A549 (cell line): Measurements from ENCODE around the gene CTNNA3. TPM values are rescaled to one million over a fixed set of nuclear protein-coding genes. Genes with fewer than 3 reads are reported as not detected.

Source experiments
- ATAC-seq, 2 experiments: fragments of 200-7000 bp in 1 of 2; fragments of >200 bp in 1 of 2; cut with Nextera tagmentation in 1 of 2; cut with Tn5 transposase in 1 of 2; 3 replicates each; pipeline versions ENCODE4 v1.8.0 to v1.9.1; 2018 to 2020; ENCODE audit warnings: mild to moderate bottlenecking in 1 of 2, moderate library complexity in 1 of 2
- CTCF ChIA-PET: fragments of 300-600 bp; sonication (Branson Sonifier 250); formaldehyde crosslinking; extraction: SDS; loops from one replicate; lab custom pipeline; 2021; ENCODE audit warnings: antibody characterized with exemption, inconsistent platforms; lab: Yijun Ruan, JAX
- POLR2A ChIA-PET: fragments of 350-600 bp; formaldehyde crosslinking; extraction: SDS; loops from one replicate; lab custom pipeline; 2021; ENCODE audit warnings: antibody characterized with exemption, inconsistent platforms; lab: Yijun Ruan, JAX
- DNase-seq, 2 experiments: peaks; one replicate each; pipeline versions ENCODE4 v3.0.0 to v3.0.0-alpha.2; 2011 to 2016; ENCODE audit warnings: low read depth in 1 of 2, low spot score in 1 of 2
- FAIRE-seq: peaks from 2 replicates; lab custom pipeline; 2011; peaks lifted over from hg19 to GRCh38; lab: Jason Lieb, UNC
- H3K27ac ChIP-seq, 2 experiments: fragments of >200 bp; sonication (Bioruptor Twin); formaldehyde crosslinking; 3 replicates each; pipeline ENCODE4 v1.5.1; 2016 to 2017
- H3K4me1 ChIP-seq: fragments of >200 bp; sonication (Bioruptor Twin); formaldehyde crosslinking; 3 replicates; pipeline ENCODE4 v1.6.1; 2016
- H3K4me2 ChIP-seq: fragments of >200 bp; sonication (Bioruptor Twin); formaldehyde crosslinking; 3 replicates; pipeline ENCODE4 v1.6.1; 2016
- H3K4me3 ChIP-seq: fragments of >200 bp; sonication (Bioruptor Twin); formaldehyde crosslinking; 3 replicates; pipeline ENCODE4 v1.5.1; 2016
- H3K9me3 ChIP-seq: fragments of >200 bp; sonication (Bioruptor Twin); formaldehyde crosslinking; 3 replicates; pipeline ENCODE4 v1.6.1; 2016
- ATOH8 ChIP-seq: fragments of 250-450 bp; sonication (Bioruptor Pico); IDR thresholded peaks from 2 replicates; pipeline ENCODE4 v1.5.0; 2020; ENCODE audit warnings: low read depth, mild to moderate bottlenecking, moderate library complexity
- CBX8 ChIP-seq: fragments of 200-600 bp; sonication (generic); IDR thresholded peaks from 2 replicates; pipeline ENCODE4 v1.6.1; 2016
- CHD4 ChIP-seq: fragments of 200-600 bp; sonication (generic); IDR thresholded peaks from 2 replicates; pipeline ENCODE4 v1.6.1; 2016; ENCODE audit warnings: antibody characterized with exemption, mild to moderate bottlenecking, borderline replicate concordance
- CTCF ChIP-seq: fragments of >200 bp; sonication (Bioruptor Twin); formaldehyde crosslinking; IDR thresholded peaks from 3 replicates; pipeline ENCODE4 v1.5.1; 2016
- E2F6 ChIP-seq: IDR thresholded peaks from 2 replicates; pipeline ENCODE4 v1.6.1; 2012; ENCODE audit warnings: low read depth, borderline replicate concordance
- EHF ChIP-seq: fragments of 250-450 bp; sonication (Bioruptor Pico); IDR thresholded peaks from 2 replicates; pipeline ENCODE4 v1.5.0; 2020; ENCODE audit warnings: mild to moderate bottlenecking
- ELK1 ChIP-seq: fragments of 150-350 bp; IDR thresholded peaks from 2 replicates; pipeline ENCODE4 v1.6.1; 2014; ENCODE audit warnings: low read depth, mild to moderate bottlenecking, low read length
- FOSB ChIP-seq: fragments of 250-450 bp; sonication (Bioruptor Pico); IDR thresholded peaks from 2 replicates; pipeline ENCODE4 v1.5.0; 2020; ENCODE audit warnings: mild to moderate bottlenecking, moderate library complexity
- FOSL2 ChIP-seq, 2 experiments: fragments of 450-650 bp in 1 of 2; fragments of >200 bp in 1 of 2; sonication (Bioruptor Twin) in 1 of 2; formaldehyde crosslinking; IDR thresholded peaks; 2 replicates each; pipeline versions ENCODE4 v1.5.0 to v1.6.1; 2016 to 2020; ENCODE audit warnings: mild to moderate bottlenecking in 1 of 2, moderate library complexity in 1 of 2
- HMGXB4 ChIP-seq: fragments of 250-450 bp; sonication (Bioruptor Pico); IDR thresholded peaks from 2 replicates; pipeline ENCODE4 v1.5.0; 2021; ENCODE audit warnings: mild to moderate bottlenecking, moderate library complexity, borderline replicate concordance
- JUNB ChIP-seq: fragments of >200 bp; sonication (Bioruptor Twin); formaldehyde crosslinking; IDR thresholded peaks from 2 replicates; pipeline ENCODE4 v1.6.1; 2016
- MAFK ChIP-seq: fragments of 450-650 bp; IDR thresholded peaks from 2 replicates; pipeline ENCODE4 v1.6.1; 2014; ENCODE audit not compliant: partially characterized antibody
- MAX ChIP-seq: IDR thresholded peaks from 2 replicates; pipeline ENCODE4 v1.6.1; 2012
- NFE2L2 ChIP-seq: fragments of 150-350 bp; conservative IDR thresholded peaks from 2 replicates; pipeline ENCODE4 v1.6.1; 2014; ENCODE audit warnings: low read length
- NR3C1 ChIP-seq: fragments of >200 bp; sonication (Bioruptor Twin); formaldehyde crosslinking; IDR thresholded peaks from 3 replicates; pipeline ENCODE4 v1.6.1; 2017
- PBX3 ChIP-seq: IDR thresholded peaks from 2 replicates; pipeline ENCODE4 v1.6.1; 2012
- PHF8 ChIP-seq: fragments of 200-600 bp; sonication (generic); IDR thresholded peaks from 2 replicates; pipeline ENCODE4 v1.6.1; 2016; ENCODE audit warnings: low read depth, mild to moderate bottlenecking, antibody characterized with exemption, moderate library complexity, borderline replicate concordance
- POLR2AphosphoS2 ChIP-seq: conservative IDR thresholded peaks from 2 replicates; pipeline ENCODE4 v1.6.1; 2012; ENCODE audit warnings: low read length, improper control_type of control experiment, inconsistent platforms
- RAD21 ChIP-seq, 2 experiments: fragments of >200 bp in 1 of 2; sonication (Bioruptor Twin) in 1 of 2; formaldehyde crosslinking in 1 of 2; IDR thresholded peaks in 1 of 2; conservative IDR thresholded peaks in 1 of 2; 2 replicates in 1 of 2; 3 replicates in 1 of 2; pipeline ENCODE4 v1.6.1; 2012 to 2018; ENCODE audit warnings: inconsistent platforms in 1 of 2
- RARB ChIP-seq: fragments of 250-450 bp; sonication (Bioruptor Pico); IDR thresholded peaks from 2 replicates; pipeline ENCODE4 v1.8.0; 2021; ENCODE audit warnings: mild to moderate bottlenecking, moderate library complexity
- RNF2 ChIP-seq: fragments of 200-600 bp; sonication (generic); IDR thresholded peaks from 2 replicates; pipeline ENCODE4 v1.6.1; 2016; ENCODE audit warnings: low read depth, mild to moderate bottlenecking, antibody characterized with exemption, moderate library complexity, borderline replicate concordance
- TFCP2L1 ChIP-seq: fragments of 250-450 bp; sonication (Bioruptor Pico); IDR thresholded peaks from 2 replicates; pipeline ENCODE4 v1.5.0; 2021; ENCODE audit warnings: mild to moderate bottlenecking
- USF2 ChIP-seq: fragments of 450-650 bp; IDR thresholded peaks from 2 replicates; pipeline ENCODE4 v1.6.1; 2014; ENCODE audit warnings: antibody characterized with exemption
- ZSCAN20 ChIP-seq: fragments of 250-450 bp; sonication (Bioruptor Pico); IDR thresholded peaks from 2 replicates; pipeline ENCODE4 v1.8.0; 2022; ENCODE audit warnings: mild to moderate bottlenecking, moderate library complexity
- WGBS: methylation state at CpG from one replicate; pipeline ENCODE4 v1.1.6; 2017; ENCODE audit errors: missing lambda C conversion rate; 5-methylcytosine and 5-hydroxymethylcytosine counted together
- polyA plus RNA-seq, 4 experiments: library from polyadenylated mRNA; depleted of rRNA in 3 of 4; stranded (reverse); fragments of >200 nt; fragmentation: RNase III in 1 of 4; extraction: RNeasy Plus Mini Kit Qiagen cat#74134 plus additional on column Dnase treatment in 1 of 4; gene quantifications; 2 replicates in 3 of 4; 3 replicates in 1 of 4; pipeline ENCODE4 v1.2.3, GENCODE V29; 2011 to 2017

Gene CTNNA3
- polyA plus RNA-seq, 2 of the 4 experiments (the other 2 are of a cell fraction) = not detected

- no peaks in the 10 kb centered on the region for H3K4me1 ChIP-seq
- 3% methylated on average over 1 of the region's 1 CpG for WGBS
- no peak overlapping the region for H3K27ac ChIP-seq
- no peak for DNase-seq
- no peak for ATAC-seq
- CTCF ChIA-PET = no interaction called here
- POLR2A ChIA-PET = no interaction called here
- TF ChIP-seq CBX8 = no peak
- TF ChIP-seq NFE2L2 = no peak
- no peak for TF ChIP-seq HMGXB4 (CRISPR knock-in tag)
- no peak for TF ChIP-seq CHD4
- no peak for TF ChIP-seq PHF8
- no peak for TF ChIP-seq RNF2
- TF ChIP-seq FOSB = no peak
- no peak for TF ChIP-seq JUNB
- TF ChIP-seq MAX = no peak
- TF ChIP-seq USF2 = no peak
- TF ChIP-seq POLR2AphosphoS2 = no peak
- TF ChIP-seq FOSL2 (IDR thresholded peaks at IDR 0.05) = no peak
- no peak for TF ChIP-seq FOSL2 (CRISPR knock-in tag; IDR thresholded peaks at IDR 0.05)
- no peak for TF ChIP-seq TFCP2L1 (CRISPR knock-in tag)
- no peak for TF ChIP-seq PBX3
- TF ChIP-seq E2F6 = no peak
- TF ChIP-seq CTCF = no peak
- TF ChIP-seq RARB (CRISPR knock-in tag) = no peak
- no peak for FAIRE-seq
- H3K4me2 ChIP-seq = no peak overlapping the region
- H3K4me3 ChIP-seq = no peak overlapping the region
- H3K9me3 ChIP-seq = no peaks in the 10 kb centered on the region
Measured at GRCh38 chr10:66844176-66844942, 851.6 kb downstream of the CTNNA3 start.

GRCh38 chr10:66843396-66843795, 852.6 kb downstream of the CTNNA3 start:
- Histone ChIP-seq H3K4me2 (no peak overlapping the region), H3K4me3 (no peak overlapping the region), H3K27ac (no peak overlapping the region), H3K4me1 (no peaks in the 10 kb centered on the region), H3K9me3 (no peaks in the 10 kb centered on the region)
- DNase-seq = no peak
- ChIA-PET POLR2A (no interaction called here), CTCF (no interaction called here)
- no peak for FAIRE-seq
- no peak for ATAC-seq
- 0% methylated on average over 1 of the region's 1 CpG for WGBS
- TF ChIP-seq RAD21 (conservative IDR thresholded peaks at IDR 0.05 in 1 of 2, IDR thresholded peaks at IDR 0.05 in 1 of 2) (no peak), ELK1 (no peak), NR3C1 (no peak), ZSCAN20 (no peak), MAFK (no peak), ATOH8 (CRISPR knock-in tag) (no peak), E2F6 (no peak), HMGXB4 (CRISPR knock-in tag) (no peak), EHF (CRISPR knock-in tag) (no peak)
